A549 treated with AZD9567 at 1 μM for 4 hours (cell line): ENCODE measurements around the gene NYAP1. TPM values are rescaled to one million over a fixed set of nuclear protein-coding genes. Genes with fewer than 3 reads are reported as not detected.

ENCODE experiments used
- total RNA-seq: library from RNA; stranded (reverse); fragments of 200-300 nt; extraction: Qiagen RNA extraction; gene quantifications from 5 replicates; pipeline ENCODE4 v1.2.3, GENCODE V29; 2022; ENCODE audit not compliant: insufficient read depth

Gene NYAP1
- total RNA-seq = 2.1 to 5.0 TPM (median 4.3 TPM) in 5 replicates

GRCh38 chr7:100483722-100484672 lies at the start of gene NYAP1:
Gene NYAP1 (plus strand): TSS chr7:100483927. CDS start chr7:100485312, 1,385 bp downstream.

GRCh38 chr7:100464210-100464660 lies 19.5 kb upstream of the NYAP1 start, which contains the start of gene SPACDR:
Gene SPACDR (minus strand): TSS chr7:100464260. CDS start chr7:100464025, 235 bp downstream.

GRCh38 chr7:100478958-100479660 lies 4.6 kb upstream of the NYAP1 start, which contains the start of gene TSC22D4:
Gene TSC22D4 (minus strand): TSS chr7:100479214. CDS start chr7:100478038, 1,176 bp downstream.

GRCh38 chr7:100538654-100539435 lies 55.1 kb downstream of the NYAP1 start, which contains the start of gene AGFG2:
Gene AGFG2 (plus strand): TSS chr7:100539203. CDS start chr7:100539347, 144 bp downstream.

Other genes with a start within 250 kb of the NYAP1 start
- 0.03 TPM in 1 of 5 replicates, not detected in the others for gene SPDYE3, start 176.2 kb upstream of the NYAP1 start, total RNA-seq
- 14.7 to 39.2 TPM (median 38.3 TPM) in 5 replicates for gene PILRB, start 125.8 kb upstream of the NYAP1 start, total RNA-seq
- gene PILRA, start 110.4 kb upstream of the NYAP1 start, total RNA-seq = 5.5 to 7.7 TPM (median 5.7 TPM) in 5 replicates
- 1.4 to 1.7 TPM (median 1.6 TPM) in 5 replicates for gene ZCWPW1, start 55.2 kb upstream of the NYAP1 start, total RNA-seq
- 39.0 to 53.8 TPM (median 48.9 TPM) in 5 replicates for gene MEPCE, start 54.1 kb upstream of the NYAP1 start, total RNA-seq
- gene PPP1R35, start 47.4 kb upstream of the NYAP1 start, total RNA-seq = 31.2 to 50.6 TPM (median 47.8 TPM) in 5 replicates
- gene SPACDR, start 19.7 kb upstream of the NYAP1 start, total RNA-seq = 0.71 to 1.2 TPM (median 0.93 TPM) in 4 of 5 replicates, not detected in the other
- gene TSC22D4, start 4.7 kb upstream of the NYAP1 start, total RNA-seq = 42.3 to 56.2 TPM (median 51.1 TPM) in 5 replicates
- 25.0 to 40.8 TPM (median 33.2 TPM) in 5 replicates for gene AGFG2, start 55.3 kb downstream of the NYAP1 start, total RNA-seq
- 0.49 to 1.4 TPM (median 0.65 TPM) in 4 of 5 replicates, not detected in the other for gene SAP25, start 90.0 kb downstream of the NYAP1 start, total RNA-seq
- gene LRCH4, start 102.2 kb downstream of the NYAP1 start, total RNA-seq = 17.9 to 21.8 TPM (median 21.5 TPM) in 5 replicates
- 0.07 to 0.31 TPM (median 0.19 TPM) in 4 of 5 replicates, not detected in the other for gene FBXO24, start 102.4 kb downstream of the NYAP1 start, total RNA-seq
- 4.6 to 9.7 TPM (median 8.6 TPM) in 5 replicates for gene PCOLCE, start 118.4 kb downstream of the NYAP1 start, total RNA-seq
- 14.6 to 21.1 TPM (median 20.3 TPM) in 5 replicates for gene MOSPD3, start 128.6 kb downstream of the NYAP1 start, total RNA-seq
- 1.7 to 2.5 TPM (median 2.4 TPM) in 5 replicates for gene TFR2, start 157.6 kb downstream of the NYAP1 start, total RNA-seq
- gene ACTL6B, start 172.5 kb downstream of the NYAP1 start, total RNA-seq = not detected in 5 replicates
- 187 to 267 TPM (median 253 TPM) in 5 replicates for gene GNB2, start 189.8 kb downstream of the NYAP1 start, total RNA-seq
- 12.9 to 23.2 TPM (median 21.9 TPM) in 5 replicates for gene GIGYF1, start 210.3 kb downstream of the NYAP1 start, total RNA-seq
- gene POP7, start 222.2 kb downstream of the NYAP1 start, total RNA-seq = 73.7 to 97.1 TPM (median 93.6 TPM) in 5 replicates
- gene EPO, start 236.5 kb downstream of the NYAP1 start, total RNA-seq = 0.08 TPM in 1 of 5 replicates, not detected in the others
- not detected in 5 replicates for gene ZAN, start 249.7 kb downstream of the NYAP1 start, total RNA-seq